Left lung (tissue), 10 donors: ENCODE data around the gene DNAJC15. TPM values are rescaled to one million over a fixed set of nuclear protein-coding genes. Genes with fewer than 3 reads are reported as not detected.

ENCODE experiments used
- ATAC-seq: fragments of 200-7000 bp; cut with Tn5 transposase; one replicate; pipeline ENCODE4 v1.9.1; 2020; ENCODE audit warnings: moderate library complexity
- DNase-seq, 4 donors: peaks; one replicate each; pipeline ENCODE4 v3.0.0-alpha.2; 2013 to 2020
- H3K27ac ChIP-seq, 2 donors: fragments of 200-600 bp; sonication (generic) in 1 of 2; one replicate each; pipeline versions ENCODE4 v1.5.0 to v1.8.0; 2020 to 2021
- H3K27me3 ChIP-seq, 2 donors: fragments of 200-600 bp; sonication (generic) in 1 of 2; one replicate each; pipeline versions ENCODE4 v1.5.0 to v1.8.0; 2020 to 2021
- H3K36me3 ChIP-seq, 2 donors: fragments of 200-600 bp; sonication (generic) in 1 of 2; one replicate each; pipeline versions ENCODE4 v1.5.0 to v1.8.0; 2020 to 2021
- H3K4me1 ChIP-seq, 2 donors: fragments of 200-600 bp; one replicate each; pipeline ENCODE4 v1.8.0; 2021
- H3K4me3 ChIP-seq, 2 donors: fragments of 200-600 bp; sonication (generic) in 1 of 2; one replicate each; pipeline versions ENCODE4 v1.5.0 to v1.8.0; 2020 to 2021; ENCODE audit warnings: mild to moderate bottlenecking in 1 of 2
- H3K9me3 ChIP-seq, 2 donors: fragments of 200-600 bp; sonication (generic) in 1 of 2; one replicate each; pipeline versions ENCODE4 v1.5.0 to v1.8.0; 2020 to 2021
- CTCF ChIP-seq, 2 donors: fragments of 200-600 bp; sonication (generic) in 1 of 2; IDR thresholded peaks; one replicate each; pipeline versions ENCODE4 v1.5.0 to v1.8.0; 2021; ENCODE audit warnings: antibody characterized with exemption in 2 of 2
- intact Hi-C, 2 donors: fragments of 100-400 bp; cut with DNase I; formaldehyde crosslinking; loops; one replicate each; pipeline versions ENCODE4 v1.11.2 to v1.14.2; 2022
- polyA plus RNA-seq, 6 donors: library from polyadenylated mRNA; unstranded; fragments of 120-200 nt; gene quantifications; one replicate each; pipeline ENCODE4 v1.2.1, GENCODE V29; 2013; ENCODE audit not compliant: insufficient read length in 6 of 6
- total RNA-seq, 2 donors: library from RNA; stranded (reverse); fragmentation: NEBNext Ultra II Directional; extraction: Animal tissue kit (Norgen Biotek cat#: 25700); gene quantifications; one replicate each; pipeline ENCODE4 v1.2.1, GENCODE V29; 2021
- donor health status: DM: no; HTN: yes; CAD: no.
- donor health status: DM: no; HTN: no; CAD: no.

Gene DNAJC15
- total and polyA plus RNA-seq, 8 donors: 12.8 to 28.5 (median 21.9) TPM

GRCh38 chr13:42996584-42996983, 26.8 kb upstream of the DNAJC15 start:
- intact Hi-C loops: no loop called here
- no peak for TF ChIP-seq CTCF (IDR thresholded peaks at IDR 0.05)
- H3K4me1 ChIP-seq: peaks cover 0 to 12% of the 10 kb centered on the region in 2 donors
- ATAC-seq (no peak), DNase-seq (no peak)
- H3K9me3 ChIP-seq: no peaks in the 10 kb centered on the region
- H3K4me3 ChIP-seq: no peak overlapping the region
- H3K36me3 ChIP-seq: no peaks in the 10 kb centered on the region
- no peak overlapping the region for H3K27ac ChIP-seq
- no peaks in the 10 kb centered on the region for H3K27me3 ChIP-seq

- ATAC-seq: no peak
Measured at GRCh38 chr13:42997381-42997780, 26.0 kb upstream of the DNAJC15 start.

GRCh38 chr13:42999491-42999890, 23.9 kb upstream of the DNAJC15 start:
- TF ChIP-seq CTCF (IDR thresholded peaks at IDR 0.05): no peak
- peaks cover 0 to 4% of the 10 kb centered on the region in 2 donors for H3K4me1 ChIP-seq
- ATAC-seq: no peak
- no peaks in the 10 kb centered on the region for H3K36me3 ChIP-seq
- H3K4me3 ChIP-seq: no peak overlapping the region
- intact Hi-C loops: no loop called here
- DNase-seq: no peak
- peaks cover 0 to 4% of the 10 kb centered on the region in 2 donors for H3K9me3 ChIP-seq
- no peak overlapping the region for H3K27ac ChIP-seq
- no peaks in the 10 kb centered on the region for H3K27me3 ChIP-seq

More at GRCh38 chr13:42997381-42997780, 26.0 kb upstream of the DNAJC15 start:
- H3K4me3 ChIP-seq: no peak overlapping the region
- intact Hi-C loops: no loop called here
- H3K27me3 ChIP-seq: no peaks in the 10 kb centered on the region
- H3K9me3 ChIP-seq: peaks cover 0 to under 1% of the 10 kb centered on the region in 2 donors
- peaks cover 0 to 12% of the 10 kb centered on the region in 2 donors for H3K4me1 ChIP-seq
- no peak overlapping the region for H3K27ac ChIP-seq
- no peaks in the 10 kb centered on the region for H3K36me3 ChIP-seq
- DNase-seq: no peak
- no peak for TF ChIP-seq CTCF (IDR thresholded peaks at IDR 0.05)

- H3K4me3 ChIP-seq: no peak overlapping the region
- no peak overlapping the region for H3K27ac ChIP-seq
- intact Hi-C loops: no loop called here
- H3K27me3 ChIP-seq: no peaks in the 10 kb centered on the region
- H3K9me3 ChIP-seq: peaks cover 0 to 4% of the 10 kb centered on the region in 2 donors
- H3K4me1 ChIP-seq: peaks cover 0 to 4% of the 10 kb centered on the region in 2 donors
- DNase-seq: no peak
- no peak for ATAC-seq
- no peak for TF ChIP-seq CTCF (IDR thresholded peaks at IDR 0.05)
- H3K36me3 ChIP-seq: no peaks in the 10 kb centered on the region
Measured at GRCh38 chr13:43000676-43001075, 22.7 kb upstream of the DNAJC15 start.

GRCh38 chr13:43002021-43002420, 21.4 kb upstream of the DNAJC15 start:
- no peak overlapping the region for H3K4me3 ChIP-seq
- H3K9me3 ChIP-seq: peaks cover 0 to 4% of the 10 kb centered on the region in 2 donors
- H3K27me3 ChIP-seq: no peaks in the 10 kb centered on the region
- ATAC-seq (no peak), DNase-seq (no peak)
- intact Hi-C loops: no loop called here
- no peaks in the 10 kb centered on the region for H3K36me3 ChIP-seq
- no peak overlapping the region for H3K27ac ChIP-seq
- TF ChIP-seq CTCF (IDR thresholded peaks at IDR 0.05): no peak
- H3K4me1 ChIP-seq: peaks cover 0 to 3% of the 10 kb centered on the region in 2 donors
